HG03378 (cell line): ENCODE results near the gene SH3RF1.
"Not testable (repeated sequence)": the region's sequence is repeated elsewhere in the genome, so short reads cannot be mapped to it uniquely, and the experiment has no call there.

ENCODE experiments used
- ATAC-seq: cut with Tn5 transposase; IDR thresholded peaks from one replicate; pipeline ENCODE4 v1.9.1; 2021; ENCODE audit warnings: mild to moderate bottlenecking, moderate library complexity; ENCODE audit not compliant: unreplicated experiment

The SH3RF1 gene

DNA sequence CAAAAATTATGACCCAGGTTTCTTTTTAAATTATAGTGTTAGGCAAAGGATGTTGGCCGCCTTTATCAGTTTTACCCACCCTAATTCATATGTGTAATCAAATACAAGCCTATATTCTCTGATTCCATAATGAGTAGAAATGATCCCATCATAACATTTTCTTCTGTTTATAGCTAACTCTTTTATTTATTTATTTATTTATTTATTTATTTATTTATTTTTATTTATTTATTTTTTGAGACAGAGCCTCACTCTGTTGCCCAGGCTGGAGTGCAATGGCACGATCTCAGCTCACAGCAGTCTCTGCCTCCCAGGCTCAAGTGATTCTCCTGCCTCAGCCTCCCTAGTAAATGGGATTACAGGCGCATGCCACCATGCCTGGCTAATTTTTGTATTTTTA, 7.1 kb upstream of the SH3RF1 start:
- ATAC-seq, result not testable (repeated sequence)

DNA sequence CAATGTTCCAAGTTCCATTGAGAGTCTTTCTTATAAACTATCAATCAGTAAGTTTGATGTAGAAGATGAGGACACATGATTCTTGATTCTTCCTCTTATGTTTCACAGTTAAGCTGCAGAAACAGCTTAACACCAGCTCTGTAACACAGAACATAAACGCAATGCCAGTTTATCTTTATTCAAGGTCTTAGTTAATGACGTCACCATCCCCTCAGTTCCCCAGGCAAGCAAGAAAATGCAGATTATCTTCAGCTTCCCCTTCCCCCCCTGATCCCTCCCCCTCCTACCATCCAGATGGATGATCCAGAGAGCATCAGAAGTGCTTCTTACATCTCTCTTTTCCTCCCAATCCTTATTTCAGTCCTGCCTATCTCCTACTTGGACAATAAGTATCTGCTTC, 4.4 kb upstream of the SH3RF1 start:
- ATAC-seq, result no peak

DNA sequence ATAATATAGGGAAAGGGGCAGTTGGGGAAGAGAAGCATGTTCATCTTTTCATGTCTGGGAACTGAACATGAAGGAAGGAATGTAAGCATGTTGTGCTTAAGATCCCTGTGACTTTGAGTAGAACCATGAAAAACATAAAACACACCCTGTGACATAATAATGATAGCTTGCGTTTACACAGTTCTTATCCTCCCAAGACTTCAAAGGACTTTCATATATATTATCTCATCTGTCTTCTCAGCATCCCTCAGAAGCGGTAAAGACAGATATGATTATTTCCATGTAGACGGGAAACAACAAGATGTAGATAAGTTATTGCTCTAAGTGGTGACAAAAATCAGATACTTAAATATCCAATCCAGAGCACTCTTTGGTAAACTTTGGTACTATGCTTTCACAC, 3.3 kb upstream of the SH3RF1 start:
- no peak for ATAC-seq

DNA sequence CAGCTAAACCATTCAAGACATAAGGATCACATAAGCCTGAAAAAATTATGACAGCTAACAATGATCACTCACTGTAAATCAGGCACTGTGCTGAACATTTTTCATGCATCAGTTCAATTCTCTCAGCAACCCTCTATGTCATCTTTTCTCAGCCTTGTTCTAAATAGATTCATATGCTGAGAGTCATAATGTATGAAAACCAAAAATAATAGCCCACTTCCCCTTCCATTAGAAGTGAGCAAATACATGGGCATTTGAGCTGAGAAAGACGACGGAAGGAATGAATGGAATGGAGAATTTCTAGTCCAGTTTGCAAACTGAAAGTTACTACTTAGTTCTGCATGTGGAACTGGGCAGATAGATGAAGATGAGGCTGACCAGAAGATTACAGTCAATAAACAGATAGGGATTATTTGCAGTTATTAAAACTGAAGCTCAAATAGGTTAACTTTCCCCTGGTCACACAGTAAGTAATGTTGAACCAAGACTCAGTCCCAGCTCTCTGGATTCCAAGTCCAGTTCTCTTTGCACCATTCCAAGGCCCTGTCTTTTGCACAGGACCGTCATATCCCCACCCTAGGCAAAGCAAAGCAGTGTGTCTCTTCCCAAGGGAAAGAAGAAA, 1.6 kb upstream of the SH3RF1 start:
- peak; percentile 39 for ATAC-seq

DNA sequence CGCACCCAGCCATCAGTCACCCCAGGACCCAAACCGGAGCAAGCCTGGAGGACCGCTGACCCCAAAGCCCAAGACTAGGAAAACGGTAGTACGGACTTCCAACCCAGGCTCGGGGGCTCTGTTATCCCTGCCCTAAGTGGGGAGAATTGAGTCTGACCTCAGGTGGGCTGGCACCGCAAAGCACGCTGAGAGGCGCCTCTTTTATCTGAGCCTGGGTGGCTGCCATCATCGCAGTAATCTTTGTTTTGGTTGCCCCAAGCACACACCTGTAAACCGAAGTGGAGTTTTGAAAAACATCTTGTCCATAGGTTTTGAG, 894 bp upstream of the SH3RF1 start:
- no peak for ATAC-seq

DNA sequence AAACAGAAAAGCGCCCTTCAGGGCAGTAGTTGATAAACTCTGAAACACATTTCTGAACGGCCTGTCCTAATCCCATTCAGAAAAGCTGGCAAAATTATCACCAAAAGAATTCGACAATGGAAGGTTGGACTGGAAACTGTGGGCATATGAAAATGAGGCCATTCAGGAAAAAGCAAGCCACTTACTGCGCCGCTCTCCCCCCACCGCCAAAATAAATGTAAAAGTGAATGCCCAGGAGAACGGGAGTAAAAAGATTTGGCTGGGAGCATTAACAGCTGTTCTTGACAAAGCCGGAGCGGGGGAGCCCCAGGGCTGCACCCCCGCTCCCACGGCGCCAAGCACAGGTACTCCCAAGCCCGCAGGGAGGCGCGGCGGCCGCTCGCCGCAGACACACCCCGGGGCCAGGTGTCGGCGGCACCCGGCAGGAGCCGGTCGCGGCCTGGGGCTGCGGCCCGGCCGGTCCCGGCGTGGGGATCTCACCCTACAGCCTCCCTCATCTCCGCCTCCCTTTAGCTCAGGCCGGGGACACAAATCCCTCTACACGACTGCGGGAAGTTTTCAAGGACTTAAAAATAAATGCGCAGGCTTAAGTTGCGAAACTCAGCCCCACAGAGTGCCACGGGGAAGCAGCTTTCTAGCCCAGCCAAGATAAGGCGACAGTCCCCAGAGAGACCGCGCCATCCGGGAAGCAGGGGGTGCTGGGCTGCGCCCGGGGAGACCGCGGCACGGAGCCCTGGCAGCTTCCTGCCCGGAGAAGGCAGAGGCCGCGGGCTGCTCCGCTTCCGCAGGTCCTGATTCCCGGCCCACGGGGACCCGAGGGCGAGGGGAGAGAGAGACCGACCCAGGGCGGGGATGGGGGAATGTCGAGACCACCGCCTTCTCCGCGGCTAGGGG, 593 bp downstream of the SH3RF1 start:
- peak; percentile 37 for ATAC-seq

DNA sequence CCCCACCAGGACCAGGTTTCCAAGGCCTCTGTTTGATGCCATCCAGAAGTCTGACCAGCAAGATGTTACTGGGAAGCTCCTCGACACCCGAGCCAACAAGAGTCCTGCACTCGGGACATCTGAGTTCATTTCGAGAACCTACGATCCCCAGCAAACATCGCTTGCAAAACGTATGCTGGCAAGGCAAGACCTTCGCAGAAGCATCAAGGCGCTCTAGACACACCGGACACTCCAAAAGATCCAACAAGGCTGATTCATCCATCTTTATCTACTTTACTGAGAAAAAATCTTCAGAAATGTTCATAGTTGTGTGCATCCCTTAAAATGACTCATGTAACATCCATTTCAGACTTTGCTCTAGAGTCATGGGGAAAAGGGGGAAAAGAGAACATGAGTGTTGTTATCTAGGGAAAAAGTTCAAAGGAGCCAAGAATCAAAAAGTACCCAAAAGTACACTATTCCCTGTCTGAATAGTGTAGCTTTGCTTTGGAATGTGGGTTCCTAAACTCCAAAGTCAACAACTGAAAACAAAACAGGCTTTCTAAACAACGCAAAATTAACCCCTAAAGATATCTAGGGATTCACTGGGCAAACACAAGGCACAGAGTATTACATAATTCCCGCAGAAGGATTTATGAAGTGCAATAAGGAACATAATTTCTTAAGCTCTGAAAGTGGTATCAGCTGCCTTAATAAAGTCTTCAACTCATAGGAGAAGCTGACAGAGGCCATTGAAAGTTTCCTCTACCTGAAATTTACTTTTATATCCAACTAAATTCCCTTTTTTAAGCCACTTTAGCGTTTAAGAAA, 1.6 kb downstream of the SH3RF1 start:
- no peak for ATAC-seq

DNA sequence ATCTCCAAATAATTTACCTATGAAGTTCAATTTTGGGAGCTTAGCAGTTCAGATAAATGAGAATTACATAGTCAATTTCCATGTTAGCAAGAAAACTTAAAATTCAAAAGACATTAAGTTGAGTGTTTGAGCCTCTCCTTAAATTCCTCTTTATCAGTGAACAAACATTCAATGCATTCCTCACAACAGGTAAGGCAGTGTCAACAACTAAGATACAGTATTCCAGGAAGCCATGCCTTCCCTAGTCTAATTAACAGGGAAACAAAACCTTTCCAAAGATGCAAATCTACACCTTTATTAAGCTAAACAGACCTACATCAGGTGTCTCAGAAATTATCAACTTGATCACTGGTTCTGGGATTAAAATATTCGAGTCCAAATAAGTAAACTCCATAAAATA, 3.7 kb downstream of the SH3RF1 start:
- no peak for ATAC-seq

DNA sequence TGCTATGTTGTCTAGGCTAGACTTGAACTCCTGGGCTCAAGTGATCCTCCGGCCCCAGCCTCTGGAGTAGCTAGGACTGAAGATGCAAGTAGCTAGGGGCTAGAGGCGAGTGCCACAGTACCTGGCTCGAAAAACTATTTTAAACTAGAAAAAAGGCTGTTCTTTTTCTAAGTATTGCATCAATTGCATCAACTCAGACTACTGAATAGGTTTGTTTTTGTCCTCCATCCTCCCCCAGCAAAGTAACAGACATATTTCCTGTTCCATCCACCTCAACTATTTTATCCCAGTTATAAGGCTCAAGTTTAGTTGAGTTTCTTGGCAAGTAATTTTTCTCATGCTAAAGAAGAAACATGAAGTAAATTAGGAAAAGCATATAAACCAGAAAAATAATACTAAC, 4.1 kb downstream of the SH3RF1 start:
- ATAC-seq, result no peak

DNA sequence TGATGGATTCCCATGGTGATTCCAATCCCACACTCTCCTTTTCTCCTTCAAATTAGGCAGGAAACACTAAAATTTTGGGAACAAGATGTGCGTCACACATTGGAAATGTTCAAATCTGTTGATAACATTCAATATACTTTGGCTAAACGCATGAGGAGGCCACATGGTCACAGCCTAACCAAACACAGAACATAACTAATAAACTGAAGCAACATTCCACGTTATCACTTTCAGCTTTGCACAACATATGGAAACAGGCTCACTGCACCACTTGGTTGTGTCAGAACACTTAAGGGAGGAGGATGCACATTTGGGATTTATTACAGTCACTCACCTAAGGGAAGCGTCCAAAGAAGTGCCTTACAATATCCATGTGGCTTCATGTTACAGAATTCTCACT, 4.7 kb downstream of the SH3RF1 start:
- no peak for ATAC-seq

DNA sequence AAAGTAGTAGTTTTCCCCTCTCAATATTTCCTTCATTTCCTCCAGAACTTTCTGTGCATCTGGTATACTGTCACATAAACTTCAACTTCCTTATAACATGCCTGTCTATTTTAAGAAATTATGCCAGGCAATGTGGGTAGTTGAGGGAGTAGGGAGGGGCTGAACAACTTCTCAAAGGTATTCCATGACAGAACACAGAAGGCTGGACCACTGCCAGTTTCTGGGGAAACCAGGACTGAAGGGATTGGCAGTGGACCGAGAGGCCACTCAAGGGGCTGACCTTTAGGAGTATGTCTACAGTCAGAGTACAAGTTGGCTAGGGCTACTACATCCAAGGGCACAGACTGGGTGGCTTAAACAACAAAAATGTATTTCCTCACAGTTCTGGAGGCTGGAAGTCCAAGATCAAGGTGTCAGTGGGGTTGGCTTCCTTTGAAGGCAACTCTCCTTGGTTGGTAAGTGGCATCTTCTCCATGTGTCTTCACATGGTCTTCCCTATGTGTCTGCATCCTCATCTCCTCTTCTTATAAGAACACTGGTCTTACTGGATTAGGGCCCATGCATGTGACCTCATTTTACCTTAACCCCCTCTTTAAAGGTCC, 6.9 kb downstream of the SH3RF1 start:
- ATAC-seq, result no peak

DNA sequence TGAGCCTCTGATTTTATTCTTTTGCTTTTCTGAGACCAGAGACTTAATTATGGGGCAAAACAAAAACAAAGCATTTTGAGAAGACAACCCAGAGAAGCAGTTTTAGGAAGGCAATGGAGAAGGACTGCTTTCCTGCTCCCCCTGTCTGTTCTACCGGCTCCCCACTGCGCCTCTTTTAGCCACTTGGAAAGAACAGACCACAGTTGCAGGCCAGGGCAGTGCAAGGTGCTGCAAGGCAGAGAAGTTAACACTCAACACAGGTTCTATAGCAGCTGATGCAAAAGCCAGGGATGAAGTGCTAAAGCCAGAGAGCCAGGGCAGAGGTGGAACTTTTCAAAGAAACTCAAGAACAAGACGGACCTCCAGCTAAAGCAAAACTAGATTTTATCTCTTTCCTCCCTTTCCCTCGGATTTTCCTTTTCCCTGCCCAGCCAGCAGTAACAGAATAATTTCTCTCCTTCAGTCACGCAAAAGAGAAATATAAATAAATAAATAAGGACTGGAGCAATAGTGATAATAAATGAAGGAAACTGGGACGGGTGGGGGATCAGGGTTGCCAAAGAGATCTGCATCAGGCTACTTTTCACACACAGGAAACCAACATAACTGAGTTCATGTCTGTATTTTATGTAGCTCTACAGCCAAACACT, 10.4 kb downstream of the SH3RF1 start:
- no peak for ATAC-seq

DNA sequence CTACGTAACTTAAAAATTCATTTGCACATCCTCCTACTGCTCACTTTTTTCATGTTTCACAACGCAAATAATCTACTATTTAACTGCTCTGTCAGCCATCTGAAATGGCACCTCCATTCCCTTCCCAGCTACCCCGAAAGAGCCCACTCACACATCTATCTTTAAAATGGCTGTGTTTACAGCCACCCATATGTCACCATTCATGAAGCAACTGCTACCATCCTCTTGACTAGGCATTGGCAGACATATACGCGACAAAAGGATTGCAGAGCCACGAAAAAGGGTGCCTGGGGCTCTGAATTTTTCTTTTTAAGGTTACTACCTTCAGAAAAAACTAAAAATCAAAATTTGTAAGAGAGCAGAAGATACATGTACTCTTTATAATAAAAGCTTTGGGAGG, 11.5 kb downstream of the SH3RF1 start:
- ATAC-seq, result no peak

DNA sequence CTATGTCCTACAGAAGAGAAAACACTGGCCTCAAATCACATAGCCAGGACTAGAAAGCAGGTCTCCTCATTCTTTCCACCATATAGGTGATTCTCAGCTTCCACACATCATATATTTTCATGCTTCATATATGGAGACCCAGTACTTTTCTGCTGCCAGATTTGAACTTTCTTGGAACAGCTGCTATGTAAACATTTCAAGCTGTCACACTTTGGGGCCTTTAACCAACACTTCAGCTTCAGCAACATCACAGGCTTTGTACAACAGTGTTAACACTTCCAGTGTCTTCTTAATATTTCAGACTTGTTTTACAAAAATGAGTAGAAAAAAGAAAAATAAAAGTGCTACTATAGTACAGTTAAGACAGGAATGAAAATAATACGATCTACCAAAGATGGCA, 12.6 kb downstream of the SH3RF1 start:
- no peak for ATAC-seq

DNA sequence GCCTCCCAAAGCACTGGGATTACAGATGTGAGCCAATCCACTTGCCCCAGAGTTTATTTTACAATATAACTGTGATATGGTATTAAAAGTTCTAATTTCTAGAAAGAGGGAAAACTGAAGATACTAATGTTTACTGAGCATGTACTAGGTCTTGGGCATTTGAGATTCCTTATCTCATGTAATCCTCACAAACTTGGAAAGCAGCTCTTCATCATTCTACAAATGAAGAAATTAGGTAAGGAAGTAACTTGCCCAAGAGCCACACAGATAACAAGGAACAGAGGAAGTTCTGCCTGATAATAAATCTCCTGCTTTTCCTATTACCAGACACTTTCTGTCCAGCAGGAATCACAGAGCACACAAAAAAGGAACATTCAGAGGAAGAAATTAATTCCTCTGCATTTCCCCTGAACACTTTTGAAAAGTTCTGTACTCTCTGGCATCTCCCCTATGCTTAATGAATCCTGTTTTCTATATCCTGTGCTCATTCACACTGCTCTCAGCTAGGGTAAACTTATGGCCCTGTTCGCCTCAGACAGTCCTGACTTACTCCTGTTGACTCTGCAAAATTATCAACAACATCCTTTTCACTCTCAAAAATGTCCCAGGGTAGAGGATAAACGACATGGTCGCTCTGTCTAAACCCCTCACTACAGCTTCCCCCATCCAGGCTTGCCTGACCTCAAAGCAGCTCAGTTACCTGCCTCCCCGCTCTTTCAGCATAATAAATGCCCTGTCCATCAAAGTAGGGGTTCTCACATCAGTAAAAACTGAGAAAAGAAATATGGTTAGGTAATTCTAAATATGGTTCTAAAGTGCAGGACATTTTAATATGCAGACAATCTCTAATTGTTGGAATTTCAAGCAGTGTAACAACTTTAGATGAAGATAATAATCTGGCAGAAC, 13.6 kb downstream of the SH3RF1 start:
- ATAC-seq, result no peak

DNA sequence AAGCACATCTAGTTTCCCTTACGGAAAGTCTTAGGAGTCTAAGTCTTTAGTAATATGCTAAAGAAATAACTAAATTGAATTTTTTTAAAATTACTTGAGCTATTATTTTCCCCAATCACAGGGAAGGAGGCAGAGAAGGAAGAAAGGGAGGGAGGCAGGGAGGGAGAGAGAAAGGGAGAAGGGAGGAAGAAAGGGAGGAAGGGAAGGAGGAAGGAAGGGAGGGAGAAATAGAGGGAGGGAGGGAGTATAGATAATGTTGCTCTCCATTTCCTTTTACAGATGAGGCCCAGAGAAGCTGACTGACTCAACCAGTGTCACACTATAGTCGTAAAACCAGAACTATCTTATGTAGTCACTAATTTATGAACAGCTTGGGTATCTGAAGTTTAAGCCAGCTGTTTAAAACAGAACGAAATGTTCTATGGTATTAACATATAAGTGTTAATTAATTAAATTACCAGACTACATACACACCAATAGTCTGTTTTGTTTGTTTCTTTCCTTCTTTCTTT, 14.6 kb downstream of the SH3RF1 start:
- no peak for ATAC-seq

DNA sequence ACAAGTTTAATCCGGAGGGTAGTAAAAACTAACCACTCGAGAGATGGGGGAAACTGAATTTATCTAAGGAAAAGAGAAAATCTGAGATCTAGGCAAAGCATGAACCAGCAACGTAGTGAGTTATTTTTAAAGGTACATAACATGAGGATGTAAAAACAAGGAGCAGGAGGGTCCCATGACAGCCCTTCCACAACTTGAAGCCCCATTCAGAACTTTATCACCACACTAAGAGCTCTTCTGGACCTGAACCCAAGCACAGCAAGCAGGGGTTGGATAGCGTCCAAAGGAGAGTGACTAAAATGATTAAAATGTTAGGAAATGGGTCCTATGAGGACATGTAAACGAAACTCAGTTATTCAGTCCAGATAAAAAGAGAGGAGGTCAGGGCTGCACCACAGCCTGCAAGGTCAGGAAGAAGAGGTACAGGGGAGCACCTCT, 16.2 kb downstream of the SH3RF1 start:
- ATAC-seq, result no peak

DNA sequence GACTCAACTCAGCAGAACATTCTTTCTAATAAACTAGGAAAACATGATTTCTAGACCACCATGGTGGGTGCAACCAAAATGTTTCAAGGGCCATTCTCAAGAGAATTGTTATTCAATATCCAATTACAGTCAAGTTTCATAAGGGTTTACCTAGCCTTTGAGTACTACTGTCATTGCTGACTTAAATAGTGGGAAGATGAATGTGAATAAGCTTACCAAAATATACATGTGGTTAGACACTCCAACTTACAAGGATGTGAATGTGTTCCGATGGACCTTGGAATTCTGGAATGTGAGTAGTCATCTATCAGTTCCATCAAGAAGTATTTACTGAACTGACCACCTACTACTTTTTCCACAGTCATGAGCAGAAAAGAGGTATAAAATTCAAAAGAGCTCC, 16.9 kb downstream of the SH3RF1 start:
- no peak for ATAC-seq

DNA sequence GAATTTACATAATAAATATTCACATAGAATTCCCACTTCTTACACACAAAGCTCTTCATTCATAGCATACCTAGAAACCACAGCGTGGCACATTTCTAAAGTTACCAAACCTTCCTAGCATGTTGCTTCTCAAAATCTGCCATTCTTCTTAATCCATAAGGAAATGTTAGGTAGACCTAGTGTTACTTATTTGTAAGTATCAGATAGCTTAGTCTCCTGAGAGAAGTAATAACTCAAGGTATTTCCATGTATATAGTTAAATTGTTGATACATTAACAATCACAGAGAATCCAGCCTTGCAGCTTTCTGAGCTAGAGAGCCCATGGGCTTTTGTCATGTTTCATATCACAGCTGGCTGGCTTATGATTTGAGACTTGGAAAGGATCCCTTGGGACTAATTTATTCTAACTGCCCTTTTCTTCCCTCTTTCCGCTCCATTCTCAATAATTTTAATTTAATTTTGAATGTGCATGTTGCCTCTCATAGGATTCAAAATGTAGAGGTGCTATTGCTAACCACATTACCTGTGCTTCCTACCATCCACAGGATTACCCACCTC, 17.6 kb downstream of the SH3RF1 start:
- ATAC-seq, result no peak
